Upper lobe of left lung (tissue), 6 donors: ENCODE measurements around the gene MID1. TPM values are rescaled to one million over a fixed set of nuclear protein-coding genes. Genes with fewer than 3 reads are reported as not detected.

Experiments used
- ATAC-seq, 2 donors: fragments of 200-7000 bp; cut with Tn5 transposase; one replicate each; pipeline ENCODE4 v1.9.1; 2022; ENCODE audit warnings: mild to moderate bottlenecking in 2 of 2, moderate library complexity in 2 of 2; ENCODE audit not compliant: low FRiP score in 2 of 2
- DNase-seq, 2 donors: peaks; one replicate each; pipeline ENCODE4 v3.0.0-alpha.2; 2019 to 2020
- H3K27ac ChIP-seq, 4 donors: fragments of 200-600 bp; sonication (generic); one replicate each; pipeline ENCODE4 v1.5.1; 2016 to 2019
- H3K27me3 ChIP-seq, 4 donors: fragments of 200-600 bp; sonication (generic); one replicate each; pipeline ENCODE4 v1.5.1; 2017 to 2019
- H3K36me3 ChIP-seq, 4 donors: fragments of 200-600 bp; sonication (generic); one replicate each; pipeline ENCODE4 v1.5.1; 2016 to 2019
- H3K4me1 ChIP-seq, 4 donors: fragments of 200-600 bp; sonication (generic); one replicate each; pipeline ENCODE4 v1.5.1; 2018 to 2019
- H3K4me3 ChIP-seq, 4 donors: fragments of 200-600 bp; sonication (generic); one replicate each; pipeline ENCODE4 v1.5.1; 2017 to 2019; ENCODE audit warnings: mild to moderate bottlenecking in 2 of 4, moderate library complexity in 1 of 4
- H3K9me3 ChIP-seq, 4 donors: fragments of 200-600 bp; sonication (generic); one replicate each; pipeline ENCODE4 v1.5.1; 2018 to 2019
- CTCF ChIP-seq, 6 experiments: fragments of 450-650 bp in 4 of 6; fragments of 200-600 bp in 2 of 6; sonication (generic) in 2 of 6; IDR thresholded peaks; one replicate each; pipeline ENCODE4 v1.5.1; 2016 to 2019; ENCODE audit warnings: antibody characterized with exemption in 6 of 6
- EP300 ChIP-seq, 4 donors: sonication (generic); formaldehyde crosslinking; IDR thresholded peaks; one replicate each; pipeline ENCODE4 v1.5.1; 2017; ENCODE audit warnings: antibody characterized with exemption in 4 of 4, control low read depth in 2 of 4
- POLR2A ChIP-seq, 4 donors: fragments of 450-650 bp; IDR thresholded peaks; one replicate each; pipeline ENCODE4 v1.5.1; 2016 to 2017; ENCODE audit warnings: antibody characterized with exemption in 4 of 4, mild to moderate bottlenecking in 2 of 4
- POLR2AphosphoS5 ChIP-seq, 2 donors: sonication (generic); formaldehyde crosslinking; IDR thresholded peaks; one replicate each; pipeline ENCODE4 v1.5.1; 2017; ENCODE audit warnings: antibody characterized with exemption in 2 of 2
- WGBS, 2 donors: methylation state at CpG; one replicate each; pipeline ENCODE4 v1.1.5; 2017 to 2018; 5-methylcytosine and 5-hydroxymethylcytosine counted together
- total RNA-seq, 6 donors: library from RNA; depleted of rRNA in 4 of 6; stranded (reverse); fragments of >200 nt in 4 of 6; gene quantifications; one replicate each; pipeline versions ENCODE4 v1.1.0 to v1.2.1, GENCODE V29; 2016 to 2021
- donor health status: DM: no; HTN: no; CAD: no; lungs with moderate emphysema.
- donor health status: DM: no; HTN: yes; CAD: no; lungs with severe emphysema.

MID1 gene
- total RNA-seq, 6 donors from 2014 or later: 17.2 to 36.7 (median 25.6) TPM

DNA sequence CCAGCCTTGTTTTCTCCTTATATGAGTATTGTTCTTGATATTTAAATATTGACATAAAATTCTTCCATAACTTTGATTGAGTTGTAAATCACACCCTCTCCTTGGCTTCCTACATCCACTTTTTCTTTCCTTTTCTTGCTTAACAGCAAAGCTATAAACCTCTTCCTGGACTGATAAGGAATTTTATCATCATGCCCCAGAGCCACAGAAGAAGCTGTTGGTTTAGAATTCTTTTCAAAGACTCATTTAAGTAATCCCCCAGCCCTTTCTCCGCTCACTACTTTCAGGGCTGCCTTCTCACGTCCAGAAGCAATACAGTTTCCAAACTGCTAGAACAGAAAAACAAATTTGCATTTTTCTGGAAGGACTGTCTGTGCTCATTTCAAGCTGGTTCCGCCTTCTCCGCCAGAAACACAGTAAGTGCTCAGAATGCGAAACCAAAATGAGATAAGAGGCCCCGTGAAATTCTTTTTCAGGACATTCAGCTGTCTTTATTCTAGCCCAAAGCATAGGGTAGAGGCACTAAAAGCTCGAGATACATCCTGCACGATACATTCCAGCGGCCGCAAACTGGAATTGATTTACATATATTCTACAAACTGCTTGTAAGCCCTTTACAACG lies 849 bp downstream of the MID1 start:
- H3K4me3 ChIP-seq: peak overlapping the region; percentile 44 to 60 (median 52)
- peaks cover 0 to 7% (median 0%) of the 10 kb centered on the region in 4 donors for H3K27me3 ChIP-seq
- TF ChIP-seq POLR2AphosphoS5 (IDR thresholded peaks at IDR 0.05): no peak
- TF ChIP-seq POLR2A (IDR thresholded peaks at IDR 0.05): no peak
- TF ChIP-seq CTCF (IDR thresholded peaks at IDR 0.05): no peak
- TF ChIP-seq EP300 (IDR thresholded peaks at IDR 0.05): no peak
- H3K36me3 ChIP-seq: no peaks in the 10 kb centered on the region
- H3K4me1 ChIP-seq: no peaks in the 10 kb centered on the region
- H3K9me3 ChIP-seq: no peaks in the 10 kb centered on the region
- no peak for DNase-seq
- peak in 1 of 2 donors; percentile 44 for ATAC-seq
- peak overlapping the region; percentile 68 to 81 (median 78) for H3K27ac ChIP-seq
- WGBS, 2 donors: 0 to 25% methylated on average over 7 to 11 of the region's 11 CpGs

DNA sequence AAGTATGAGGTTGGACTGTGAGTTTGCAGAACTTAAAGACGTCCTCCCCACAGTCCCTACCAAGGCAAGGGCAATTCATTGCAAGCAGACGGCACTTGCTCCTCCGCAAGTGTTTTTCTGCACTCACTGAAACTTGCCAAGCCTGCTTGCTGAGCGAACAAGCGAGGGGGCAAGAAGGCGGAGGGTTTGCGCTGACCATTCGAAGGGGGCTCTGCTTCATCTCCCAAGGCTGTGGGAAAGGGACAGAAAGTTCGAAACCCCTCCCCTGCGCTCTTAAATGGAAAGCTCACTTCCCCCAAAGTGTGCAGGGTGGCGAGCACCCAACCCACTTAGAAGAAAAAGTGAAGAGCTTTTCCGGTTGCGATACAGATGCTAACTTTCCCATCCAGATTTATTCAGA lies 1.4 kb downstream of the MID1 start:
- Histone ChIP-seq H3K4me3 (peak overlapping the region in 3 of 4 donors; percentile 46 to 60 (median 58)), H3K27ac (peak overlapping the region in 3 of 4 donors; percentile 78 to 81 (median 79)), H3K9me3 (no peaks in the 10 kb centered on the region), H3K4me1 (no peaks in the 10 kb centered on the region), H3K27me3 (peaks cover 0 to 7% (median 0%) of the 10 kb centered on the region in 4 donors), H3K36me3 (no peaks in the 10 kb centered on the region)
- 0 to 33% methylated on average over 7 to 13 of the region's 13 CpGs for WGBS, 2 donors
- DNase-seq: no peak
- peak; percentile 15 to 31 for ATAC-seq
- no peak for TF ChIP-seq EP300 (IDR thresholded peaks at IDR 0.05)
- TF ChIP-seq CTCF (IDR thresholded peaks at IDR 0.05): no peak
- TF ChIP-seq POLR2A (IDR thresholded peaks at IDR 0.05): no peak
- TF ChIP-seq POLR2AphosphoS5 (IDR thresholded peaks at IDR 0.05): no peak

- TF ChIP-seq POLR2A (IDR thresholded peaks at IDR 0.05) (no peak), EP300 (IDR thresholded peaks at IDR 0.05) (no peak), CTCF (IDR thresholded peaks at IDR 0.05) (no peak), POLR2AphosphoS5 (IDR thresholded peaks at IDR 0.05) (no peak)
- Histone ChIP-seq H3K4me1 (no peaks in the 10 kb centered on the region), H3K36me3 (no peaks in the 10 kb centered on the region), H3K27me3 (peaks cover 0 to 7% (median 0%) of the 10 kb centered on the region in 4 donors), H3K4me3 (peak overlapping the region in 2 of 4 donors; percentile 58 to 60), H3K27ac (peak overlapping the region in 2 of 4 donors; percentile 14 to 81), H3K9me3 (no peaks in the 10 kb centered on the region)
- ATAC-seq: no peak
- 73% methylated on average over 3 of the region's 3 CpGs; no CpG with 5 or more reads in 1 of the 2 donors for WGBS, 2 donors
- DNase-seq: no peak
Measured at GRCh38 chrX:10617999-10618351, 2.4 kb downstream of the MID1 start.

DNA sequence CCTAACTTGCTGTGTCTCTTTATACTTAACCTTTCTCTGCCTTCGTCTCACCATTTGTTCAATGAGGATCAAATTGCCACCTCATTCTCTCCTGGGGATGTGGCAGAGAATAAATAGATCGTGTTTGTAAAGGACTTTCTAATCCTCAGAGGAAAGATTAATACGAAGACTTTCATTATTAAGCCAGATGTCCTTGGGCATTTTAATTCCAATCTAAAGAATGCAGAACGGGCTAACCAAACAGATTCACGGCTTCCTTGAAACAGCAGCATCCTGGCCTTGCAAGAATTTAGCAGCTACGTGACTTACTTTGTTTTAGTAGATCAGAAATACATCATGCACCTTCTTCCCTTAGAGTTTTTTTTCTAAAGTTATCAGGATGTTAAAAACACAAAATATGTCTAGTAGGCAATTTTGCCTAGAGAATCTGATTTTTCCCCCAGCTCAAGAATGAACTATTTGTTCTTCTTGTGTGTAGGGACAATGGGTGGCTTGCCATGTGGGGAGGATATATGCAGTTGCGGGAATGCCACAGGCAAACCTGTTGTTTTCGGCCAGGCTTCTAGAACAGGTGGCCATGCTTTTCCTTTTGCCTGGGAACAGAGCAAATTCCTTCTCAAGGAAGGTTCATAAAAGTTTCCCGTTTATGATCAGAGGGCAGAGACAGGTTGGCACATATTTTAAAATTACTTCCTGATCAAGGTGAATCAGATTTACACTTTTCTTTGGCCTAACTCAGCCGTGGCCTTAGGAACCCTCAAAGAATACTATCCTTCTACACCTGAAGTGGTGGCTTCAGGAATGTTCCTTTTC lies 3.0 kb downstream of the MID1 start:
- H3K36me3 ChIP-seq: no peaks in the 10 kb centered on the region
- TF ChIP-seq EP300 (IDR thresholded peaks at IDR 0.05) (no peak), CTCF (IDR thresholded peaks at IDR 0.05) (no peak), POLR2AphosphoS5 (IDR thresholded peaks at IDR 0.05) (no peak), POLR2A (IDR thresholded peaks at IDR 0.05) (no peak)
- no peaks in the 10 kb centered on the region for H3K4me1 ChIP-seq
- WGBS, 2 donors: 61 to 73% methylated on average over 10 of the region's 10 CpGs
- peaks cover 0 to 7% (median 0%) of the 10 kb centered on the region in 4 donors for H3K27me3 ChIP-seq
- DNase-seq (no peak), ATAC-seq (no peak)
- H3K9me3 ChIP-seq: no peaks in the 10 kb centered on the region
- H3K27ac ChIP-seq: peak overlapping the region in 1 of 4 donors; percentile 14
- peak overlapping the region in 1 of 4 donors; percentile 58 for H3K4me3 ChIP-seq
